Esophagus squamous epithelium (tissue), 4 donors: ENCODE results near the gene EPHA3.

Experiments
- CTCF ChIP-seq, 6 experiments: fragments of 450-650 bp in 4 of 6; fragments of 200-600 bp in 2 of 6; sonication (generic) in 2 of 6; IDR thresholded peaks; one replicate each; pipeline ENCODE4 v1.5.1; 2016 to 2019; ENCODE audit warnings: antibody characterized with exemption in 6 of 6, mild to moderate bottlenecking in 4 of 6, moderate library complexity in 4 of 6
- POLR2A ChIP-seq, 4 donors: fragments of 450-650 bp; IDR thresholded peaks; one replicate each; pipeline ENCODE4 v1.6.1; 2017; ENCODE audit warnings: antibody characterized with exemption in 4 of 4, mild to moderate bottlenecking in 4 of 4, moderate library complexity in 3 of 4

GRCh38 chr3:89270201-89270600 lies 162.8 kb downstream of the EPHA3 start:
- no peak for TF ChIP-seq CTCF (IDR thresholded peaks at IDR 0.05)
- TF ChIP-seq POLR2A (IDR thresholded peaks at IDR 0.05): no peak
